Measurements from ENCODE around the gene CACNA1F.

Gene CACNA1F

GRCh38 chrX:49227726-49228125 is 5.4 kb downstream of the CACNA1F start:
- DNase-seq (ENCODE audit: low read depth) = no peak

- DNase-seq (ENCODE audit: low read depth) = no peak
Observed at GRCh38 chrX:49226946-49227345, 6.2 kb downstream of the CACNA1F start.

GRCh38 chrX:49225858-49226257 is 7.3 kb downstream of the CACNA1F start:
- no peak for DNase-seq (ENCODE audit: low read depth)

GRCh38 chrX:49221868-49222267 is 11.3 kb downstream of the CACNA1F start:
- DNase-seq (ENCODE audit: low read depth) = no peak

- no peak for DNase-seq (ENCODE audit: low read depth)
Observed at GRCh38 chrX:49220100-49220499, 13.0 kb downstream of the CACNA1F start.

GRCh38 chrX:49214996-49215526 is 18.1 kb downstream of the CACNA1F start:
- no peak for DNase-seq (ENCODE audit: low read depth)

- no peak for DNase-seq (ENCODE audit: low read depth)
Observed at GRCh38 chrX:49214416-49214815, 18.7 kb downstream of the CACNA1F start.

- DNase-seq (ENCODE audit: low read depth) = no peak
Observed at GRCh38 chrX:49212861-49213260, 20.3 kb downstream of the CACNA1F start.

- DNase-seq (ENCODE audit: low read depth) = no peak
Observed at GRCh38 chrX:49212209-49212608, 20.9 kb downstream of the CACNA1F start.

GRCh38 chrX:49211074-49211473 is 22.1 kb downstream of the CACNA1F start:
- DNase-seq (ENCODE audit: low read depth) = no peak

- no peak for DNase-seq (ENCODE audit: low read depth)
Observed at GRCh38 chrX:49210406-49210805, 22.7 kb downstream of the CACNA1F start.

GRCh38 chrX:49209434-49210251 is 23.5 kb downstream of the CACNA1F start:
- no peak for DNase-seq (ENCODE audit: low read depth)

GRCh38 chrX:49208399-49208798 is 24.7 kb downstream of the CACNA1F start:
- DNase-seq (ENCODE audit: low read depth) = no peak

- no peak for DNase-seq (ENCODE audit: low read depth)
Observed at GRCh38 chrX:49206543-49206942, 26.6 kb downstream of the CACNA1F start.

GRCh38 chrX:49205443-49205842 is 27.7 kb downstream of the CACNA1F start:
- no peak for DNase-seq (ENCODE audit: low read depth)

GRCh38 chrX:49204709-49205108 is 28.4 kb downstream of the CACNA1F start:
- no peak for DNase-seq (ENCODE audit: low read depth)

GRCh38 chrX:49204017-49204416 is 29.1 kb downstream of the CACNA1F start:
- no peak for DNase-seq (ENCODE audit: low read depth)

- DNase-seq (ENCODE audit: low read depth) = no peak
Observed at GRCh38 chrX:49203536-49203935, 29.6 kb downstream of the CACNA1F start.

- DNase-seq (ENCODE audit: low read depth) = no peak
Observed at GRCh38 chrX:49202022-49202421, 31.1 kb downstream of the CACNA1F start.

- peak; percentile 87 for DNase-seq (ENCODE audit: low read depth)
Observed at GRCh38 chrX:49199906-49200771, 33.0 kb downstream of the CACNA1F start, which contains the start of gene SYP. Gene SYP, minus strand, starts transcription at chrX:49200193. Its CDS starts 7 bp downstream, at chrX:49200186.

- DNase-seq (ENCODE audit: low read depth) = no peak
Observed at GRCh38 chrX:49199315-49199595, 33.9 kb downstream of the CACNA1F start.

GRCh38 chrX:49198540-49199314 is 34.4 kb downstream of the CACNA1F start:
- DNase-seq (ENCODE audit: low read depth) = no peak
